ENCODE data around the gene NIBAN1. TPM values are rescaled to one million over a fixed set of nuclear protein-coding genes. Genes with fewer than 3 reads are reported as not detected.
"Not testable (repeated sequence)": the region's sequence is repeated elsewhere in the genome, so short reads cannot be mapped to it uniquely, and the experiment has no call there.

The NIBAN1 gene
- total and polyA plus RNA-seq, 2 of the 8 experiments (the other 6 are each of a cell fraction or from before 2014, with no cell fraction given): 5.7 to 15.2 TPM

DNA sequence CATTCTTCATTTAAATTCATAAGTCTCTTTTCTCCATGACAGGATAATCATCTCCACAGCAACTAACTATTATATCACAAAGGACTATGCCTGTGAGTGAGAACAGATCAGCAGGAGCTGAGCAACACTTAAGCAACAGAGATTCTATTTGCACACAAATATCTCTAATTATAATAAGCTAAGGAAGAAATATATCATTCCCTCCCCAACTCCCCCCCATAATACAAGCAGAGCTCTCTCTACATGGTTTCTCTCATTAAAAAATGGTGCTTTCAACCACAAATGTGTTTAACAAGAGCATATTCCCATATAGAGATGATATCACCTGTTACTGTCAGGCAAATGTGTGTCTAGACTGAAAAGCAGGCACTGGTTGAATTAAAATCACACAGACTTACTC, 34.5 kb upstream of the NIBAN1 start (continued):
- no peak for TF ChIP-seq PHF8 (conservative IDR thresholded peaks at IDR 0.05; ENCODE audit: low read depth, low read length)
- no peak for TF ChIP-seq HDAC6 (IDR thresholded peaks at IDR 0.05; ENCODE audit: low read depth, low read length)
- no peak for TF ChIP-seq JUND (IDR thresholded peaks at IDR 0.05; ENCODE audit: low read length)
- TF ChIP-seq HDAC2 (IDR thresholded peaks at IDR 0.05; ENCODE audit: borderline replicate concordance in 1 of 2, low read depth in 2 of 2, low read length in 2 of 2): no peak
- no peak for TF ChIP-seq SP4 (IDR thresholded peaks at IDR 0.05; ENCODE audit: low read length)
- TF ChIP-seq POLR2AphosphoS5 (IDR thresholded peaks at IDR 0.05; ENCODE audit: low read depth, low read length): no peak

DNA sequence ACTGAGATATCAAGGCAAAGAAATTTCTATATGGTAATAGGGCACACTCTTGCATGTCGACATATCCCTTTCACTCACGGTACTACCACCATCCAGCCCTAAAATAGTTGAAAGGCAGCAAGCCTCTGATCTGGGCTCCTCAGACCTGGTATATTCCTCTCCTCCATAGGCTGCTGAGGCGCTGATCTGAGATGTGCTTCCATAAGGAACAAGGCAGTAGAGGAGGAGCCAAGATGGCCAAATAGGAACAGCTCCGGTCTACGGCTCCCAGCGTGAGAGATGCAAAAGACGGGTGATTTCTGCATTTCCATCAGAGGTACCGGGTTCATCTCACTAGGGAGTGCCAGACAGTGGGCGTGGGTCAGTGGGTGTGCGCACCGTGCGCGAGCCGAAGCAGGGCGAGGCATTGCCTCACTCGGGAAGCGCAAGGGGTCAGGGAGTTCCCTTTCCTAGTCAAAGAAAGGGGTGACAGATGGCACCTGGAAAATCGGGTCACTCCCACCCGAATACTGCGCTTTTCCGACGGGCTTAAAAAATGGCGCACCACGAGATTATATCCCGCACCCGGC, 27.1 kb upstream of the NIBAN1 start:
- H3K79me1 ChIP-seq (ENCODE audit: low read depth, low read length); H3K4me1 ChIP-seq (replicated peaks in 1 of 4; ENCODE audit: control insufficient read depth in 3 of 4, insufficient read depth in 4 of 4, low read length in 3 of 4); H4K91ac ChIP-seq (replicated peaks; ENCODE audit: insufficient read length, low read length); FAIRE-seq; H3K36me3 ChIP-seq (ENCODE audit: control insufficient read depth in 2 of 4, insufficient read depth in 4 of 4, low read length in 3 of 4); H4K20me1 ChIP-seq (replicated peaks in 1 of 2; ENCODE audit: control insufficient read depth in 1 of 2, insufficient read depth in 2 of 2, low read length in 2 of 2); H3K4ac ChIP-seq (replicated peaks; ENCODE audit: insufficient read length, low read depth, low read length); H3K79me2 ChIP-seq (ENCODE audit: control insufficient read depth in 1 of 2, insufficient read depth in 2 of 2, low read length in 2 of 2); H4K5ac ChIP-seq (ENCODE audit: insufficient read length, low read depth, low read length); H3K9me3 ChIP-seq (ENCODE audit: insufficient read depth in 2 of 2, low read depth in 1 of 2, low read length in 1 of 2); H3K4me2 ChIP-seq (ENCODE audit: insufficient read depth in 1 of 2, low read depth in 2 of 2, low read length in 2 of 2); H2AK5ac ChIP-seq (ENCODE audit: low read depth, low read length); H4K8ac ChIP-seq (ENCODE audit: extremely low read depth, insufficient read depth, low read length); H3K27me3 ChIP-seq (replicated peaks in 1 of 4; ENCODE audit: control insufficient read depth in 3 of 4, extremely low read depth in 1 of 4, insufficient read depth in 3 of 4, low read length in 3 of 4); H2BK15ac ChIP-seq (ENCODE audit: low read length); H3K27ac ChIP-seq (ENCODE audit: low read depth, low read length); H3K23ac ChIP-seq (ENCODE audit: insufficient read length); POLR2A ChIA-PET (ENCODE audit: partially characterized antibody); H3K23me2 ChIP-seq (ENCODE audit: low read depth, low read length); CTCF ChIA-PET (ENCODE audit: partially characterized antibody); H2BK5ac ChIP-seq (ENCODE audit: low read depth, low read length); DNase-seq (ENCODE audit: low read depth in 1 of 2, low spot score in 2 of 2); H2BK12ac ChIP-seq (ENCODE audit: low read depth, low read length); H3K14ac ChIP-seq (ENCODE audit: insufficient read length); H3K56ac ChIP-seq (replicated peaks; ENCODE audit: insufficient read length, low read depth, low read length); H3K9ac ChIP-seq (replicated peaks in 1 of 4; ENCODE audit: extremely low read depth in 1 of 4, low read depth in 3 of 4, low read length in 3 of 4); H2AFZ ChIP-seq (ENCODE audit: low read length); H2BK20ac ChIP-seq (ENCODE audit: low read length); H3K4me3 ChIP-seq (ENCODE audit: extremely low read depth in 1 of 4, insufficient read depth in 2 of 4, low read depth in 3 of 4, low read length in 4 of 4); H2BK120ac ChIP-seq (replicated peaks; ENCODE audit: low read depth, low read length); H3K18ac ChIP-seq (ENCODE audit: extremely low read depth, low read length): not testable (repeated sequence)
- WGBS, 2 experiments (ENCODE audit: extremely low coverage in 1 of 2, insufficient coverage in 1 of 2, insufficient read length in 1 of 2, insufficient replicate concordance in 2 of 2, low coverage in 1 of 2, low lambda C conversion rate in 2 of 2, missing lambda C conversion rate in 1 of 2): 89% methylated on average over 22 of the region's 26 CpGs; no CpG with 5 or more reads in 1 of the 2 experiments
